Suprapubic skin (tissue), 3 donors: ENCODE measurements around the gene CFAP100.

Experiments used
- EP300 ChIP-seq: sonication (generic); formaldehyde crosslinking; IDR thresholded peaks from one replicate; pipeline ENCODE4 v1.6.1; 2017; ENCODE audit warnings: antibody characterized with exemption
- POLR2A ChIP-seq, 2 donors: fragments of 450-650 bp; IDR thresholded peaks; one replicate each; pipeline ENCODE4 v1.6.1; 2017; ENCODE audit warnings: antibody characterized with exemption in 2 of 2, mild to moderate bottlenecking in 2 of 2, moderate library complexity in 2 of 2
- TF ChIP-seq, protein P1 (sequence below), 2 donors: fragments of 200-600 bp in 1 of 2; fragments of 450-650 bp in 1 of 2; sonication (generic) in 1 of 2; IDR thresholded peaks; one replicate each; pipeline ENCODE4 v1.5.1; 2016 to 2019; ENCODE audit warnings: antibody characterized with exemption in 2 of 2, mild to moderate bottlenecking in 1 of 2, moderate library complexity in 1 of 2

- TF ChIP-seq POLR2A (IDR thresholded peaks at IDR 0.05) (no peak), EP300 (no peak)
- TF ChIP-seq, protein P1, sequence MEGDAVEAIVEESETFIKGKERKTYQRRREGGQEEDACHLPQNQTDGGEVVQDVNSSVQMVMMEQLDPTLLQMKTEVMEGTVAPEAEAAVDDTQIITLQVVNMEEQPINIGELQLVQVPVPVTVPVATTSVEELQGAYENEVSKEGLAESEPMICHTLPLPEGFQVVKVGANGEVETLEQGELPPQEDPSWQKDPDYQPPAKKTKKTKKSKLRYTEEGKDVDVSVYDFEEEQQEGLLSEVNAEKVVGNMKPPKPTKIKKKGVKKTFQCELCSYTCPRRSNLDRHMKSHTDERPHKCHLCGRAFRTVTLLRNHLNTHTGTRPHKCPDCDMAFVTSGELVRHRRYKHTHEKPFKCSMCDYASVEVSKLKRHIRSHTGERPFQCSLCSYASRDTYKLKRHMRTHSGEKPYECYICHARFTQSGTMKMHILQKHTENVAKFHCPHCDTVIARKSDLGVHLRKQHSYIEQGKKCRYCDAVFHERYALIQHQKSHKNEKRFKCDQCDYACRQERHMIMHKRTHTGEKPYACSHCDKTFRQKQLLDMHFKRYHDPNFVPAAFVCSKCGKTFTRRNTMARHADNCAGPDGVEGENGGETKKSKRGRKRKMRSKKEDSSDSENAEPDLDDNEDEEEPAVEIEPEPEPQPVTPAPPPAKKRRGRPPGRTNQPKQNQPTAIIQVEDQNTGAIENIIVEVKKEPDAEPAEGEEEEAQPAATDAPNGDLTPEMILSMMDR (IDR thresholded peaks at IDR 0.05), result no peak
Measured at GRCh38 chr3:126459111-126459762, 64.5 kb downstream of the CFAP100 start.
